Mucosa of descending colon (tissue), 3 donors: ENCODE results near the gene FRMD3. TPM values are rescaled to one million over a fixed set of nuclear protein-coding genes. Genes with fewer than 3 reads are reported as not detected.

Source experiments
- ATAC-seq: fragments of 200-7000 bp; cut with Tn5 transposase; one replicate; pipeline ENCODE4 v1.9.1; 2020; ENCODE audit warnings: mild to moderate bottlenecking, moderate library complexity
- DNase-seq, 3 donors: peaks; one replicate each; pipeline ENCODE4 v3.0.0-alpha.2; 2020
- H3K36me3 ChIP-seq: fragments of 200-600 bp; one replicate; pipeline ENCODE4 v1.8.0; 2021; ENCODE audit warnings: low read depth, mild to moderate bottlenecking
- H3K4me1 ChIP-seq: fragments of 200-600 bp; one replicate; pipeline ENCODE4 v1.8.0; 2021; ENCODE audit warnings: low read depth, mild to moderate bottlenecking
- H3K4me3 ChIP-seq: fragments of 200-600 bp; one replicate; pipeline ENCODE4 v1.8.0; 2021; ENCODE audit warnings: mild to moderate bottlenecking
- H3K9me3 ChIP-seq: fragments of 200-600 bp; one replicate; pipeline ENCODE4 v1.8.0; 2021; ENCODE audit warnings: mild to moderate bottlenecking
- CTCF ChIP-seq: fragments of 200-600 bp; IDR thresholded peaks from one replicate; pipeline ENCODE4 v1.8.0; 2022; ENCODE audit warnings: antibody characterized with exemption, mild to moderate bottlenecking
- intact Hi-C, 2 donors: fragments of 100-400 bp; cut with DNase I in 1 of 2; cut with micrococcal nuclease in 1 of 2; formaldehyde crosslinking; loops; one replicate each; pipeline versions ENCODE4 v1.11.0 to v1.11.1; 2022; cut with DNase I, micrococcal nuclease
- total RNA-seq, 3 donors: library from RNA; stranded (reverse); fragmentation: NEBNext Ultra II Directional in 2 of 3; extraction: Animal tissue kit (Norgen Biotek cat#: 25700) in 2 of 3; gene quantifications; one replicate each; pipeline versions ENCODE4 v1.2.1 to v1.2.4, GENCODE V29; 2021 to 2023
- donor health status: DM: no; HTN: no; CAD: no; lungs with moderate emphysema.
- donor health status: DM: no; HTN: no; CAD: no.
- donor health status: DM: no; HTN: yes; CAD: no.

FRMD3 gene
- total RNA-seq, 3 donors from 2014 or later, result 12.2 to 27.4 (median 25.0) TPM

- Histone ChIP-seq H3K4me1 (no peaks in the 10 kb centered on the region), H3K36me3 (no peaks in the 10 kb centered on the region), H3K4me3 (no peak overlapping the region), H3K9me3 (no peaks in the 10 kb centered on the region)
- ATAC-seq (no peak), DNase-seq (no peak)
- no peak for TF ChIP-seq CTCF
- intact Hi-C loops, result no loop called here
Observed at GRCh38 chr9:83323148-83323547, 215.1 kb downstream of the FRMD3 start.

GRCh38 chr9:83322438-83322837, 215.8 kb downstream of the FRMD3 start:
- Histone ChIP-seq H3K36me3 (no peaks in the 10 kb centered on the region), H3K9me3 (no peaks in the 10 kb centered on the region), H3K4me3 (no peak overlapping the region), H3K4me1 (no peaks in the 10 kb centered on the region)
- DNase-seq, result no peak
- TF ChIP-seq CTCF, result no peak
- intact Hi-C loops, result no loop called here
- no peak for ATAC-seq

- Histone ChIP-seq H3K4me1 (no peaks in the 10 kb centered on the region), H3K9me3 (no peaks in the 10 kb centered on the region), H3K4me3 (no peak overlapping the region), H3K36me3 (no peaks in the 10 kb centered on the region)
- no peak for ATAC-seq
- intact Hi-C loops, result no loop called here
- no peak for DNase-seq
- no peak for TF ChIP-seq CTCF
Observed at GRCh38 chr9:83317244-83317643, 221.0 kb downstream of the FRMD3 start.

- intact Hi-C loops, result no loop called here
- no peak for ATAC-seq
- no peak overlapping the region for H3K4me3 ChIP-seq
- TF ChIP-seq CTCF, result no peak
- H3K36me3 ChIP-seq, result no peaks in the 10 kb centered on the region
- H3K4me1 ChIP-seq, result no peaks in the 10 kb centered on the region
- no peak for DNase-seq
- no peaks in the 10 kb centered on the region for H3K9me3 ChIP-seq
Observed at GRCh38 chr9:83315649-83316048, 222.6 kb downstream of the FRMD3 start.

GRCh38 chr9:83313781-83314180, 224.4 kb downstream of the FRMD3 start:
- ATAC-seq (no peak), DNase-seq (no peak)
- no peaks in the 10 kb centered on the region for H3K36me3 ChIP-seq
- no peak overlapping the region for H3K4me3 ChIP-seq
- intact Hi-C loops, result no loop called here
- H3K4me1 ChIP-seq, result no peaks in the 10 kb centered on the region
- no peaks in the 10 kb centered on the region for H3K9me3 ChIP-seq
- TF ChIP-seq CTCF, result no peak

- DNase-seq, result peak in 1 of 3 donors; percentile 11
- no peak overlapping the region for H3K4me3 ChIP-seq
- TF ChIP-seq CTCF, result no peak
- no peaks in the 10 kb centered on the region for H3K9me3 ChIP-seq
- intact Hi-C loops, result no loop called here
- H3K36me3 ChIP-seq, result no peaks in the 10 kb centered on the region
- H3K4me1 ChIP-seq, result no peaks in the 10 kb centered on the region
- ATAC-seq, result peak; percentile 61
Observed at GRCh38 chr9:83312537-83312936, 225.7 kb downstream of the FRMD3 start.
